GM19324 (cell line): ENCODE results near the gene KDM3A.
"Not testable (repeated sequence)": the region's sequence is repeated elsewhere in the genome, so short reads cannot be mapped to it uniquely, and the experiment has no call there.

ENCODE experiments used
- ATAC-seq: cut with Tn5 transposase; IDR thresholded peaks from one replicate; pipeline ENCODE4 v1.9.1; 2021; ENCODE audit warnings: mild to moderate bottlenecking, moderate library complexity; ENCODE audit not compliant: unreplicated experiment, low FRiP score

The KDM3A gene

DNA sequence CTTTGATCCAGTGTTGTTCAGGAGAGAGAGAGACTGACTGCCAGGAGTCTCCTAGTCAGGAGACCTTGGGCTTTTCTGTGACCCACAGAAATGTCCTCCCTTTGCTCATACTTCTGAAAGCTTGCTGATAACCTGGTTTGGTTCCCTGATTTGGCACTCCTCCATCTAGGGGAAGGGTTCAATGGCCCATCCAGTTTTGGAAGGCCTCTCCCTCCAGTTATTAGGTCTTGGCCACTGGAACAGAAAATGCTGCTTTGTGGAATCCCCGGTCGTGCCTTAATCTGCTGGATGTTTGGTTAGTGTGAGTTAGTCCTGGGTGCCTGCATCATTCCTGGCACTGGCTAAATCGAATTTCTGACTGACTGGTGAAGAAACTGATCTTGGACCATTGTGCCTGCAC, 35.7 kb downstream of the KDM3A start:
- ATAC-seq = no peak

DNA sequence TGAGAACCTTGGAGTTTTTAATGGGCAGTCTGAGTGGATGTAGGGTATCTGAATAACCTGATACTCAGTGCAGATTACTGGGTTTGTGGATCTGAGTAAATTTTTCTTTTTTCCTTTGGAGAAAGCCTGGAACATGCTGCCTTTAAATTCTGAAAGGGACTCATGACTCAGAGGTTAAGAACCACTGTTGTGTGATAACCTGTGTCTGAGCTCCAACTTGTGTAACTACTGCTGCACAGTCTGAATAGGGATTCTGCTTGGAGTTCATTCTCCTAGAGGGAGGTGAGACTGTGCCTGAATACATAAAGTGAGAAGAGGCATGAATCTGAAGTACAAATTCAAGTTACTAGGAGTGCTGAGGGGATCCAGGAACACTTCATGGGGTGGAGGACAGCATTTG, 36.2 kb downstream of the KDM3A start:
- no peak for ATAC-seq

DNA sequence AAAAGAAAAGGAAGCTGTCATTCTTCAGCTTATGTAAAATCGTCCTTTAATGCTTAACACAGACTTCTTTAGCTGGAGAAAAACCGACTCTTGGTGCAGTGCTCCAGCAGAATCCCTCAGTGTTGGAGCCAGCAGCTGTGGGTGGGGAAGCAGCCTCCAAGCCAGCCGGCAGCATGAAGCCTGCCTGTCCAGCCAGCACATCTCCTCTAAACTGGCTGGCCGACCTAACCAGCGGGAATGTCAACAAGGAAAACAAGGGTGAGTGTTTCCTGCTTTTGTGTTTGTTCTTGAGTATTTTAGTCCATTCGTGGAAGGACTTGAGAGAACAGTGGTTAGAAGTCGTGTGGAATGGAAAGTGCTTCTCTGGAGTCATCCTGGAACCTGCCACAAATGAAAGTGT, 38.9 kb downstream of the KDM3A start:
- ATAC-seq = no peak

DNA sequence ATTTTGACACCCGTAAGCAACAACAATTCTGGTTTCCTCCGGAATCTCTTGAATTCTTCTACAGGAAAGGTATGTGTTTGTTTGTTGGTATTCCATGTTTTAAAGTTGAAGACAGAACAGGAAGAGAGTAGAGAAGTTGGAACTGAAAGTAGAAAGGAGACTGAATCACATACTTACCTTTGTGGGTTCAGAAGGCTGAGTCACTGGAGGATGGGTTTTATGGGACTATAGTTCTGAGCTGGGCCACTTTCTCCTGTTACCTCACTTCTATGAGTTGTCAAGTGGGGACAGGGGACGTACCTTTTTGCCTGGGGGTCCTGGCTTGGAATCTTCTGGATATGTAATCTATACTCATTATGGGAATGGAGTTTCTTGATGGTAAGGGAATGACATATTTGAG, 40.9 kb downstream of the KDM3A start:
- ATAC-seq = no peak

DNA sequence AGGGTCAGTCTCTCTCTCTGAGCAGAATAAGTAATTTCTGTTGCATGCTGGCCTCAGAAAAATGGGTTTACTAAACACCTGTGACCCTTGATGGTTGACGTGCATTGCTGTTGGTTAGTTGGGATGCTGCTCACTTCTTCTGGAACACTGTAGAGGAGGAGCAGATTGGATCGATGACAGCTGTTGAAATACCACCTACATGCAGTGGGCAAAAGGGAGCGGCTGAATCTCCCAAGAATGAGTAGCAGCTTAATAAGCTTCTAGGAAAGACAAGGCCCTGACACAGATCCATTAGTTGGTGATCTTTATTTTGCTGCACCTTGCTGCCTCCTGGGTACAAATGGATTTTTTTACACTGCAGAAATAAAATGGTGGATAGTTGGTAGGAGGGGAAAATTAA, 43.2 kb downstream of the KDM3A start:
- ATAC-seq = no peak

DNA sequence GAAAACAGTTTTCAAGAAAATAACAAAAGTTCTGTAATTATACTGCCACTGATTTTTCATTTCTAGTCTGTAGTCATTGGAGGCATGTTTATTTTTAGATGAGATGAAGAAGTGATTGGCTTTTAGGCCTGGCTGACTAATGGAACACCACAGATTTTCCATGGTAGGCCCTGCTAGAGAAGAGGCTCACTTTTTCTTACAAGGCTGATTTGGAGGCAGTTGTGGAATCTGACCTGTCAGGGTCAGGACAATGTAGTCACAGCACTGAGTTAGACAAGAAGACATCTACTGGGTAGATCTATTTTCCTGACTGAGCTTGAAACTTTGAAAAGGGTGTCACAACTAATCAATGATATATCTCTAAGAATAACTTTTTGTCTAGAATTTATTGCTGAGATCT, 43.9 kb downstream of the KDM3A start:
- ATAC-seq = no peak

DNA sequence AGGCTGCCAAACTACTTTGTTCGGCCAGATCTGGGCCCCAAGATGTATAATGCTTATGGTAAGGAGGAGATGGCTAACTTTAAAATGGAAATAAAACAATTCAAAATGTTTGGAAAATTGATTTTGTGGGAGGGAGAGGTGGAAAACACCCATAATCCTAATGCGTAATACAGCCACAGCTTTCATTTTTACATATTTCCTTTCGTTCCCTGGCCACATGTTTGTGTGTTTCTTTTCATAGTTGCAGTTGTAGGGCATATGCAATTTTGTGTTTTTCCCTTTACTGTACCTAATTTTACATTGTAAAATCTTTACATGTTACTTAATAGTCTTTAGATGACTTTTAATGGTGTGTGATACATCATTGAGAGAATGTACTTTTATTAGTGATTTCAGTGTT, 44.6 kb downstream of the KDM3A start:
- no peak for ATAC-seq

DNA sequence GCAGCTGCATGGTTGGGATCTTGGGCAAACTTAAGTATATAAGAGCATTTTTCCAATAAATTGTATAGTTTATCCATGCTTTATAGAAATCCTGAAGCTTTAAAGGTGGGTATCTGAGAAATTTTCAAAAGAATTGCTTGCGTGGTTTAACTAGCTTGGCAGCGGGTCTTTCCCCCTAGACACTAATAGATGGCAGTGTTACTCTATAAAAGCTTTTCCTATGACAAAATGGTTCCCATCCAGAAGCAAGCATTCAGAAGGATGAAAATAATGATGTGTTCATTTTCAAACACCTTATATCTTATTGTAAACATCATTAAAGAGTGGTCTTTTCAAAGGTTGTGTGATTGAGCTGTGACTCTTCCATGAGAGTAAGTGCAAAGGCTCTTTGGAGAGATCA, 45.9 kb downstream of the KDM3A start:
- no peak for ATAC-seq

DNA sequence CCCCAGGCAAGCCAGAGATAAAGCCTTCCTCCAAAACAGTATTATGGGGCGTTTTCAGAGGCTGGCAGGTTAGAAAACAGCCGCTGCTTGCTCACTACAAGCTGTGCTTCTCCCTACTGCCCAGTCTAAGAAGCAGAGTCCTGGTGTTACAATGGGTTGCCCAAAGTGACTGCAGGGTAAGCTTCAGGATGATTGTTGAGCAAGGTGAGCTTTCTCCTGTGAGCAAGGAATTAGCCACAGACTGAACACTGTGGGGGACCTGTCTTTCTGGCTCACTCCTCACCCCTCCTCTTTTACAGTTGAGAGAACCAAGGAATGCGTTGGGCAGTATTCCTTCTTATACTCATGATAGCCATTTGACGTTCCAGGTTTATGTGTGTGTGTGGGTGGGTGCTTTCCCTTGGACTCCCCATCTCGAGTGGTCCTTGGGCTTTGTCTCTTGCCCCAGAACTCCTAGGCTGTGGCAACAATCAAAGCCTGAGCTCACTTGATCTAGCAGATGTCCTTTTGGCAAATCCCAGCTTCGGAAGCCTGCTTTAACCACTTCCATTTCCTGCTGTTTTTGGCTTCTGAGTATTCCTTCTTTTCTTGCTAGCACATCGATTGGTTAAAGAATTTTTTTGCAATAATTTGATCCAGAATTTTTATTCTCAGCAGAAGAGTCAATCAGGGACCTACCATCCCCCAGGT, 47.5 kb downstream of the KDM3A start:
- ATAC-seq = no peak

DNA sequence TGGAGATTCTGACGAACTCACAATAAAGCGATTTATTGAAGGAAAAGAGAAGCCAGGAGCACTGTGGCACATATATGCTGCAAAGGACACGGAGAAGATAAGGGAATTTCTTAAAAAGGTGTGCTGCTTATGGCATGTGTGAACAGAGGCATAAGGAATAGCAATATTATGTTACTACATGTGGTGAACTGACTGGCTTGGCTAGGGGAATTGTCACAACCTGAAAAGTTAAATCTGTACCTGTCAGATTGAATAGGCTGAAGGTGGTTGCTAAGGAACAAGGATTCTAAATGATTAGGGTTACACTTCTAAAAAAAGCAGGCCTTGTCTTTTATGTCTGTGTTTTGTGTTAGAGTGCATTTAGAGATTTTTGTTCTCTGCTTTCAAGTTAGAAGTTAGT, 48.4 kb downstream of the KDM3A start:
- ATAC-seq = no peak

DNA sequence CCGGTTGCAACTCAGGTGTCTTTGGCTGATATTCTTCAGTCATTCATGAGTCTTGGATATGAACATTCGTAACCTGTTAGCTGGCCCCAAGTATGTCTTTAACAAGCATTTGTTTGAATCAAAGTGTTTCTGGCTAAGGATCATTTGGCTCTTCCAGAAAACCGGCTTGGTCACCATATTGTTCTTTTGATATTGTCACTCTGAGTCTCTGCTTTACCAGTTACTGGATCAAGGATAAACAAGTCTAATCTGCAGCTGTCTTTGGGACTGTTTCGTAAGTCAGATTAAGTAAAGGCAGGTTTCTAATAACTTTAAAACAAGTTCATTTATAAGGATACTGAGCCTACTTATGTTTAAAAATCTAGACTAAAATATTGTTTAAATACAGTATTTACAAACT, 49.1 kb downstream of the KDM3A start:
- no peak for ATAC-seq

DNA sequence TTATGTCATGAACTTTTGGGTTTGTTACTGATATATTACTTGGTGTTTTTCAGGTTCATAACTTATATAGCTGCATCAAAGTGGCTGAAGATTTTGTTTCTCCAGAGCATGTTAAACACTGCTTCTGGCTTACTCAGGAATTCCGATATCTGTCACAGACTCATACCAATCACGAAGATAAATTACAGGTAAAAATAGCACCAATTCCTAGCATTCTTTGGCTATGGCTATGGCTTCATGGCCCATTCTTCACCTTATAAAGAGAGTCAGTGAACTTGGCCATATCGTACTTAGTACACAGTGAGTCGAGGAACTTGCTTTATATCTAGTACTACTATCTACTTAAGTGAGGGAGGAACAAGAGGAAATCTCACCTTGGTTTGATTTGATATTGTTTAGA, 49.9 kb downstream of the KDM3A start:
- no peak for ATAC-seq

DNA sequence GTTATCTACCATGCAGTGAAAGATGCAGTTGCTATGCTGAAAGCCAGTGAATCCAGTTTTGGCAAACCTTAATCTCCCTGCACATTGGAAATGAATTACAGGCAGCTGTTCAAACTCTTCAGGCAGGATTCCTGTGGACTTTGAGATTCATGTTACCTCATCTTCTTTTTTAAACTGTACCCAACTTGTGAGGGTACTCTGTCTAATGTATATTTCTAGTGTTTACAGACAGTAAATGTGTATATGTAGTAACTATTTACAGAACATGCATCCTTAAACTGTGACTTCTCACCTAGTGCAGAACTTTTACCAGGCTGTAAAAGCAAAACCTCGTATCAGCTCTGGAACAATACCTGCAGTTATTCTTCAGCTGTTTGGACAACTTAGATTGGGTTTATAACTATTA, 50.9 kb downstream of the KDM3A start:
- no peak for ATAC-seq

DNA sequence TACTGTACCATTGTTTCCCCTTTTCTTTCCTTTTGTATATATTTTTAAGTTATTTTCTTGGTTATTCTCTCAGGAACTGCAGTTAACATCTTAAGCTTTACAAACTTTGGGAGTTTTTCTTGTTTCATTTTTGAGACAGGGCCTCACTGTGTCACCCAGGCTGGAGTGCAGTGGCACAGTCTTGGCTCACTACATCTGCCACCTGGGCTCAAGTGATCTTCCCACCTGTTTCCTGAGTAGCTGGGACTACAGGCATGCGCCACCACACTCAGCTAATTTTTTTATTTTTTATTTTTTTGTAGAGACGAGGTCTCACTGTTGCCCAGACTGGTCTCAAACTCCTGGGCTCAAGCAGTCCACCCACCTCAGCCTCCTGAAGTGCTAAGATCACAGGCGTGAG, 55.2 kb downstream of the KDM3A start:
- not testable (repeated sequence) for ATAC-seq

DNA sequence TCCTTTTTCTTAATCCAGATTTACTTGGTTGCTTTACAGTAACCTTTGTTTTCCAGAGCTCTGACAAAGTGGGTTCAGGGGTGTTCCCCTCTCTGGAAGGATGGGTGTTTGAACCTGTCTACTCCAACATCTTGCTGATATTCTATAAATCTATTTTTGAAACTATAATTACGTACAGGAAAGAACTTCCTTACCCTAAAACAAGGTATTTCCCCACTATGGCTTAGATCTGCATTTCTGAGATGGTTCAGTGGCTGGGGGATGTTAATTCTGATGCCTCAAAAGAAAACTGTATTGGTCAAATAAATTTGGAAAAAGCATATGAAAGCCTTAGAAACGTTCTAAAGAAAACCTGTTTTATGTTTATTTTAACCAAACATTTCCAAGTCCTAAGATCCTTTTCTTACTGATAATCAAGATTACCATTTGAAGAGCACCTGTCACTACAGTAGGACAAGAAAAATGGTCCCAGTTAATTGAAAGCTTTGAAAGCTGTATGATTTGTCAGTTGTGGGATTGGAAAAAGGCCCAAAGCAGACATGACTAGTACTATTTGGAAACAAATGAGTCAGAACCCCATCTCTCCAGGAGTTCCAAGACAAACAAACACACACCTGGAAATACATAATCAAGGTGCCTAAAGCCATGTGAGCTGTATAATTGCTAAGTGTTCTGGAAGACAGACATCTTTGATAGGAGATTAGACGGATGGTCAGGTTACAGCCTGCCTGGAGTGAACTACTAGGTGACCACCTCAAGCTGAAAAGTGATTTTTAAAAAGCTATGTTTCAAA, 57.5 kb downstream of the KDM3A start:
- no peak for ATAC-seq

DNA sequence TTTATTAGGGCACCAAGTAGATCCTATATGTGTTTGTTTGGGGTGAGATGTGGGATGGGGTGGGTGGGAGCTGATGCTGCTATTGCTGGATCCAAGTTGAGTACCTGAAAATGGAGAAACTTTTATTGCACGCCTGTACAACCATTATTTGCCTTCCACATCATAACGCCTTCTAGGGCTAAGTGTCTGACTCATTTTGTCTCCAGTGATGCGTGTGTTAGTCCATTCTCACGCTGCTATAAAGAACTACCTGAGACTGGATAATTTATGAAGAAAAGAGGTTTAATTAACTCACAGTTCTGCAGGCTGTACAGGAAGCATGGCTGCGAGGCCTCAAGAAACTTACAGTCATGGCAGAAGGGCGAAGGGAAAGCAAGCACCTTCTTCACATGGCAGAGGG, 58.2 kb downstream of the KDM3A start:
- ATAC-seq = no peak

DNA sequence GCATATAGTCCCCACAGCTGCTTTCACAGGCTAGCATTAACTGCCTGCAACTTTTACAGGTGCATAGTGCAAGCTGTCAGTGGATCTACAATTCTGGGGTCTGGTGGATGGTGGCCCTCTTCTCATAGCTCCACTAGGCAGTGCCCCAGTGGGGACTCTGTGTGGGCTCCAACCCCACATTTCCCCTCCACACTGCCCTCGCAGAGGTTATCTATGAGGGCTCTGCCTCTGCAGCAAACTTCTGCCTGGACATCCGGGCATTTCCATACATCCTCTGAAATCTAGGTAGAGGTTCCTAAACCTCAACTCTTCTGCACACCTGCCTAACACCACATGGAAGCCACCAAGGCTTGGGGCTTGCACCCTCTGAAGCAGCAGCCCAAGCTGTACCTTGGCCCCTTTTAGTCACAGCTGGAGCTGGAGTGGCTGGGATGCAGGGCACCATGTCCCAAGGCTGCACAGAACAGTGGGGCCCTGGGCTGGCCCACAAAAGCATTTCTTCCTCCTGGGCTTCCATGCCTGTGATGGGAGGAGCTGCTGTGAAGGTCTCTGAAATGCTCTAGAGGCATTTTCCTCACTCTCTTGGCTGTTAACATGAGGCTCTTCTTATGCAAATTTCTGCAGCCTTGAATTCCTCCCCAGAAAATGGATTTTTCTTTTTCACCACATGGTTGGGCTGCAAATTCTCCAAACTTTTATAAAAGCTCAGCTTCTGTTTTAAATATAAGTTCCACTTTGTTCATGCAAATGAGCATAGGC, 59.3 kb downstream of the KDM3A start:
- ATAC-seq = no peak

DNA sequence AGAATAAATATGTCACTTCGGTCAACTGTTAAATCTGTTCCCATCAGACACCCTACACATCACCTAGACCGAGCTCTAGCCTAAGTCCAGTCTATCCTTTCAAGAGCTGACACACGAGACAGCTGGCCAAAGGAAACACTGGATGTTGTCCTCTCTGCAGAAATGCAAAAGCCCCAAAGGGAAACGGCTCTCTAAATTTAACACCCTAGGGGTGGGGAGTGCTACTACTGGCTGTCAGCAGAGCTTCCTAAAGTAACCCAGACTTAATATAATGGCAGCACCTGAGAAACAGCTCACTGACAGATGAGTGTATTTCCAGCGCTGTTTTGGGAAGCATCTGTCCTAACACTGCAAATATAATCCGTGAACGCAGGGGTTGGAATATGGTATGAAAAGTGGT, 66.4 kb downstream of the KDM3A start:
- no peak for ATAC-seq

DNA sequence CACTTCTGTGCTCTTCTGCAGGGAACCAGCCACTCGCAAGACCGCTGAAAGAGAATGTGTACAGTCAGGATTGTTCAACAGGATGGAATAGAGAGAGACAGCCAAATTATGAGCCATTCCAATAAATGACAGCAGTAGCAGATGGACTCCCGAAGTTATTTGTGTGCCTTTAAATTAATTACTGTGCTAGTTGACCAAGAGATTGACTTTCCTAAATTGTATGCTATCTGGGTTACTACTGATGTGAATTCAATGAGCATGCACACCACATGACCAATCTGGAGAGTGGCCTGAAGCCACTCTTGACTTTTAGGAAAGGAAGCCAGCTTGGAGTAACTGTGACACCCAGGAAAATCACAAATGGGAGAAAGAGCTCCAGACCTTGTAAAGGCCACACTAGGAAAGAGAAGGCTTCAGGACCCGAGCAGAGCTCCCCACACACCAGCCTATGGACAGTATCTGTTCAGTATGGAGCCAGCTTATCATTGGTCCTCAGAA, 69.3 kb downstream of the KDM3A start:
- no peak for ATAC-seq

DNA sequence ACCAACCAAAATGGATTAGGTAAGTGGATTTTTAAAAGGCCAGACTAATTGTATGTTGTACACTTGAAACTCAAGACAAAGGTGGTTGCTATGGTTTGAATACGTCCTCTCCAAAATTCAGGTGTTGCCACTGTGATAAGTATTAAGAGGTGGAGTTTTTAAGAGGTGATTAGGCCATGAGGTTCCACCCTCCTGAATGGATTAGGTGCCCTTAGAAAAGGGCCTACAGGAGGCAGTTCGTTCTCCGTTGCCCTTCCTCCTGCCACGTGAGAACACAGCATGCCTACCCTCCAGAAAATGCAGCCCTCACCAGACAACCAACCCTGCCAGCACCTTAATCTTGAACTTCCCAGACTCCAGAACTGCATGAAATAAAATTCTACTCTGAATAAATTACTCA, 70.9 kb downstream of the KDM3A start:
- no peak for ATAC-seq

DNA sequence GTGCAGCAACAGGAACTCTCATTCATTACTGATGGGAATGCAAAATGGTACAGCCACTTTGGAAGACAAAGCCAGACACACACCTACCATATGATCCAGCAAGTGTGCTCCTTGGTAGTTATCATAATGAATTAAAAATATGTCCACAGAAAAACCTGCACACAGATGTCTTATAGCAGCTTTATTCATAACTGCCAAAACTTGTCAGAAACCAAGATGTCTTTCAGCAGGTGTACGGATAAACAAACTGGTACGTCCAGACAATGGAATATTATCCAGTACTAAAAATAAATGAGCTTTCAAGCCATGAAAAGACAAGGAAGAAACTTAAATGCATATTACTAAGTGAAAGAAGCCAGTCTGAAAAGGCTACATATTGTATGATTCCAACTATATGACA, 71.7 kb downstream of the KDM3A start:
- no peak for ATAC-seq
